Left ventricle myocardium inferior (tissue), 1 donor: ENCODE data around the gene GAS7. TPM values are rescaled to one million over a fixed set of nuclear protein-coding genes. Genes with fewer than 3 reads are reported as not detected.
A peak's percentile ranks its signal among the peaks of the same experiment; 100 is the strongest.

Experiments
- DNase-seq: peaks from one replicate; pipeline ENCODE4 v3.0.0-alpha.2; 2020
- H3K27ac ChIP-seq: fragments of 200-600 bp; replicated peaks from 2 replicates; pipeline ENCODE4 v1.8.0; 2021
- H3K27me3 ChIP-seq: fragments of 200-600 bp; 2 replicates; pipeline ENCODE4 v1.8.0; 2021; ENCODE audit warnings: low read depth
- H3K36me3 ChIP-seq: fragments of 200-600 bp; 2 replicates; pipeline ENCODE4 v1.8.0; 2021
- H3K4me1 ChIP-seq: fragments of 200-600 bp; 2 replicates; pipeline ENCODE4 v1.8.0; 2021
- H3K4me3 ChIP-seq: fragments of 200-600 bp; 2 replicates; pipeline ENCODE4 v1.8.0; 2021; ENCODE audit warnings: mild to moderate bottlenecking, moderate library complexity
- H3K9me3 ChIP-seq: fragments of 200-600 bp; replicated peaks from 2 replicates; pipeline ENCODE4 v1.8.0; 2021
- intact Hi-C: fragments of 100-400 bp; cut with micrococcal nuclease; formaldehyde crosslinking; loops from one replicate; pipeline ENCODE4 v1.11.0; 2022
- total RNA-seq: library from RNA; stranded (reverse); fragmentation: NEBNext Ultra II Directional; extraction: Animal tissue kit (Norgen Biotek cat#: 25700); gene quantifications from one replicate; pipeline ENCODE4 v1.2.1, GENCODE V29; 2021
- TF ChIP-seq, protein P1 (sequence below): fragments of 200-600 bp; IDR thresholded peaks from 2 replicates; pipeline ENCODE4 v1.8.0; 2021; ENCODE audit warnings: antibody characterized with exemption, mild to moderate bottlenecking, borderline replicate concordance
- donor health status: DM: no; HTN: yes; CAD: no; lungs with severe emphysema.

Gene GAS7
- total RNA-seq, 1 donor from 2014 or later, result 87.6 TPM

DNA sequence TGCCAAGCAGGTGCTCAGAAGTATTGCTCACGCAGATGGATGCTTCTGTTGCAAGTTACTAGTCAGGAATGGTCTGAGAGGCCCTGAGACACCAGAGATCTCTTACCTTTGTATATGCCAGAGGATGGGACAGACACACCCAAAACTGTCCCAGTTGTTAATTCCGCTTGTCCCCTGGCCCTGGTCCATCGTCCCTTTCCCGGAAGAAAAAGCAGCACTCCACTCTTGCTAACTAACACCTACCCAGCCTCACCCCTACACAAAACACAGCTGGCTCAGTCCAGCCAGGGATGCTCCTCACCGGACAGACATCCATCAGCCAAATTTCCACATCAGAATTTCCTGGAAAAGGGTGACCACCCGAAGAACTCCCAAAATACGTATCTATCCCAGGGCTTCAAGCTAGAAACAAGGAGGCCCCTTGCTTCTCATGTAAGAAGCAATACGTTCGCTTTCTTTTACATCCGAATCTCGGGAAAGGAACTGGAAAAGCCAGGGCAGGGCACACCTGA is 2.0 kb downstream of the GAS7 start:
- H3K27me3 ChIP-seq, result peaks cover 29% of the 10 kb centered on the region
- TF ChIP-seq, protein P1, sequence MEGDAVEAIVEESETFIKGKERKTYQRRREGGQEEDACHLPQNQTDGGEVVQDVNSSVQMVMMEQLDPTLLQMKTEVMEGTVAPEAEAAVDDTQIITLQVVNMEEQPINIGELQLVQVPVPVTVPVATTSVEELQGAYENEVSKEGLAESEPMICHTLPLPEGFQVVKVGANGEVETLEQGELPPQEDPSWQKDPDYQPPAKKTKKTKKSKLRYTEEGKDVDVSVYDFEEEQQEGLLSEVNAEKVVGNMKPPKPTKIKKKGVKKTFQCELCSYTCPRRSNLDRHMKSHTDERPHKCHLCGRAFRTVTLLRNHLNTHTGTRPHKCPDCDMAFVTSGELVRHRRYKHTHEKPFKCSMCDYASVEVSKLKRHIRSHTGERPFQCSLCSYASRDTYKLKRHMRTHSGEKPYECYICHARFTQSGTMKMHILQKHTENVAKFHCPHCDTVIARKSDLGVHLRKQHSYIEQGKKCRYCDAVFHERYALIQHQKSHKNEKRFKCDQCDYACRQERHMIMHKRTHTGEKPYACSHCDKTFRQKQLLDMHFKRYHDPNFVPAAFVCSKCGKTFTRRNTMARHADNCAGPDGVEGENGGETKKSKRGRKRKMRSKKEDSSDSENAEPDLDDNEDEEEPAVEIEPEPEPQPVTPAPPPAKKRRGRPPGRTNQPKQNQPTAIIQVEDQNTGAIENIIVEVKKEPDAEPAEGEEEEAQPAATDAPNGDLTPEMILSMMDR, result no peak
- H3K36me3 ChIP-seq, result peaks cover 10% of the 10 kb centered on the region
- intact Hi-C loops, result no loop called here
- H3K9me3 ChIP-seq, result peaks cover 20% of the 10 kb centered on the region
- H3K4me1 ChIP-seq, result peaks cover 40% of the 10 kb centered on the region
- H3K4me3 ChIP-seq, result peak overlapping the region; percentile 81
- no peak for DNase-seq
- peak overlapping the region; percentile 75 for H3K27ac ChIP-seq

DNA sequence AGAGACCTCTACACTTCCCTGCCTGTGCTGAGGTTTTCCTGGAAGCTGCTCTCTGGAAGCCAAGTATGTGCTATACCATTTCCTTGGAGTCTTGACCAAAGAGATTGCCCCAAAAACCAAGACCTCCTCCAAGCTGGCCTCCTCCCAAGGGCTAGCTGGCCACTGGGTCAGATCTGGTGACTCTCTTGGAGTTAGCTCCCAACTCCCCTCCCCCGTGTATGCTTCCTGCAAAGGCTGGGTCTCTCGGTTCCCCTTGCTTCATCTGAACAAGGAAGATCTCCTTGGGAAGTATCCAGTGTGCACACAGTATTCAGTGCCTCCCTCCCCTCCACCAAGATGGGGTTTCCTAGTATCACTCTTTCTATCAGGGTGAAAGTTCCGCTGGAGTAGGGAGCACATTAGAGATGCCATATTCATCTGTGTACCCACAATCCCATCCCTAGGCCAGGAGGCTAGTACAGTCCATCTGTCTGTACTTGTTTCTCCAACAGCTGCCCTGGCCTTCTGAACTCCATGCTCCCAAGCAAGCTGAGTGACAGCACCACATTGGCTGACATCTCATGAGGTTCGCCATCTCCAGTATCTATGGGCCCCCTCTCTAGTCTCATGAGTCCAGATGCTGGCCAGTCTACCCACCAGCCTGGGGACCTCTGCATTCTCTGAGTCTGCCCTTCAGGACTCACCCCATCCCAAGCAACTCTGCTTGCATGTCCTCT is 3.2 kb downstream of the GAS7 start:
- TF ChIP-seq, protein P1, result no peak
- Histone ChIP-seq H3K4me3 (no peak overlapping the region), H3K27ac (no peak overlapping the region), H3K36me3 (peaks cover 10% of the 10 kb centered on the region), H3K27me3 (peaks cover 29% of the 10 kb centered on the region), H3K4me1 (peaks cover 40% of the 10 kb centered on the region), H3K9me3 (peaks cover 20% of the 10 kb centered on the region)
- intact Hi-C loops, result no loop called here
- no peak for DNase-seq

DNA sequence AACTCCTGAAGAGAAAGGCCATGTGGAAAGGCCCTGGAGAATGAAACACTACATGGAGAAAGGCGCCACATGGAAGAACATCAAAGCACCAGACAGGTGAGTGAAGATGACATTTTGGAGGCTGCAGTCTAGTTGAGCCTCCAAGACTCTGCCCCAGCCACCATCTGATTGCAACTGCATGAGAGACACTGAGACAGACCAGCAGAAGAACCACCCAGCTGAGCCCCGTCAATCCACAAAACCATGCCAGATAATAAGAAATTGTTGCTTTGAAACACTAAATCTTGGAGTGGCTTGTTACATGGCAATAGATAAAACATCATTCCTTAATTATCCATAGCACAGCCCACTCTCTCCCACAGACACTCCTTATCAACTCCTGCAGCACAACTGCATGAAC is 4.8 kb downstream of the GAS7 start:
- H3K4me3 ChIP-seq, result no peak overlapping the region

DNA sequence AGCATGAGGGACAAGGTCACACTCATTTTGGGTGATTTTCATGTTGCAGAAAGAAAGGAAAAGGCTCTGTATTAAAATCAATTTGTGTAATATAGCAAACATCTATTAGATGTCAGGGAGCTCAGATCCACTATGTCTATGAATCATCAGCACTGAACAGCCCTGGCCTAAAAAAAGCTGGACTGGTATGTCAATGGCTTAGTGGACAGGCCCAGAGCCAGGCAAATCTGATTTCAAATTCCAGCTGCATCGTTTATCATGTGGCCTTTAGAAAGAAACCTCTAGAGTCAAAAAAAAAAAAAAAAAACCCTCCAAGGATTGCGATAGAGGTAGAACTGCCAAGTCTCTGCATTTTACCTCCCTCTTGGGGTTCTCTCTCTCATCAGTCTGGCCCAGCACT is 5.4 kb downstream of the GAS7 start:
- peaks cover 20% of the 10 kb centered on the region for H3K9me3 ChIP-seq
- intact Hi-C loops, result no loop called here
- TF ChIP-seq, protein P1, result no peak
- peaks cover 10% of the 10 kb centered on the region for H3K36me3 ChIP-seq
- H3K4me3 ChIP-seq, result no peak overlapping the region
- peaks cover 14% of the 10 kb centered on the region for H3K27me3 ChIP-seq
- DNase-seq, result no peak
- peaks cover 30% of the 10 kb centered on the region for H3K4me1 ChIP-seq
- peak overlapping the region; percentile 61 for H3K27ac ChIP-seq

More for the DNA sequence above, 4.8 kb downstream of the GAS7 start:
- TF ChIP-seq, protein P1, result no peak
- intact Hi-C loops, result no loop called here
- peaks cover 35% of the 10 kb centered on the region for H3K4me1 ChIP-seq
- peaks cover 20% of the 10 kb centered on the region for H3K27me3 ChIP-seq
- H3K27ac ChIP-seq, result peak overlapping the region; percentile 61
- peaks cover 20% of the 10 kb centered on the region for H3K9me3 ChIP-seq
- no peak for DNase-seq
- peaks cover 10% of the 10 kb centered on the region for H3K36me3 ChIP-seq

DNA sequence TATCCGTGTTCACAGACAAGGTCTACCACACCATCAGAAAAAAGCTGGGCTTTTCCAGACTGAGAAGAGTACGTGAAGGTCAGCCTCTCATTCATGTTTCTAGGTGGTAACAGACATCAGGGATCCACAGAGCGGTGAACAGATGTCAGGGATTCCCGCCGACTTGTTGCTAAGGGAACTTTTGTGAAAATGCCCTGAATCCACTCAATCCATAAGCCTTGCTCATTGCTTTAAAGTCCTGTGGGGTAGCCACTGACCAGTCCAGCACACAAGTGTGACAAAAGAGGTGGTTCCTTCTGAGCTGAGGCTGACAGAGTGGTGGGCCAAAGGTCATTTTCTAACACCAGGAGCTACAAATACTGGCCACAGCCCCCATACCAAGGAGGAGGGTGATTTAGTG is 5.9 kb downstream of the GAS7 start:
- Histone ChIP-seq H3K27ac (peak overlapping the region; percentile 61), H3K9me3 (peaks cover 20% of the 10 kb centered on the region), H3K4me1 (peaks cover 24% of the 10 kb centered on the region), H3K27me3 (peaks cover 9% of the 10 kb centered on the region), H3K4me3 (no peak overlapping the region), H3K36me3 (peaks cover 10% of the 10 kb centered on the region)
- intact Hi-C loops, result no loop called here
- DNase-seq, result no peak
- TF ChIP-seq, protein P1, result no peak
